Left lobe of liver (tissue), 2 donors: ENCODE measurements around the gene CNST. TPM values are rescaled to one million over a fixed set of nuclear protein-coding genes. Genes with fewer than 3 reads are reported as not detected.
"Not testable (repeated sequence)": the region's sequence is repeated elsewhere in the genome, so short reads cannot be mapped to it uniquely, and the experiment has no call there.

ENCODE experiments used
- ATAC-seq: fragments of 200-7000 bp; cut with Tn5 transposase; one replicate; pipeline ENCODE4 v1.9.1; 2020; ENCODE audit warnings: mild to moderate bottlenecking, moderate library complexity
- DNase-seq: peaks from one replicate; pipeline ENCODE4 v3.0.0-alpha.2; 2020; ENCODE audit warnings: low spot score
- total RNA-seq: library from RNA; stranded (reverse); gene quantifications from one replicate; pipeline ENCODE4 v1.2.1, GENCODE V29; 2021
- donor health status: DM: no; HTN: no; CAD: no; lungs with moderate emphysema.
- donor health status: DM: no; HTN: yes; CAD: no.

Gene CNST
- total RNA-seq, 1 donor from 2014 or later: 16.5 TPM

GRCh38 chr1:246669659-246670058 is 103.4 kb downstream of the CNST start:
- DNase-seq (no peak), ATAC-seq (no peak)

GRCh38 chr1:246674049-246674448 is 107.8 kb downstream of the CNST start:
- DNase-seq (no peak), ATAC-seq (no peak)

DNA sequence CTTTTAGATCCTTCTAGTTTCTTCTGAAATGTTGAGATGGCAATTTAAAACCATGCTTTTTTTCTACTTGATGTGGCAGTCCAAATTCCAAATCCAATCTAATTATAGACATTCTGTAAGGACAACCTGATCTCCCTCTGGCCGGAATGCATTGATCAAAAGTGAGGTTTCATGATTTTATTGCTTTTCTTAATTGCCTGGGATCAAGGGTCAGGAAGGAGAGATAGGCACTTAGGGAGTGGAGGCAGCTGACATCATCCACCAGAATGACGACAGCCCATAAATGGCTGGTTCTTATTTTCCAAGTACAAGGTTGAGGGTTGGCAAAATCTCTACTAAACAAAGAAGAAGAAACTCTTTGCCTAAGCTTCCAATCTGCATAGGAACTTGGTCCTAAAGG is 111.6 kb downstream of the CNST start:
- no peak for ATAC-seq
- DNase-seq: no peak

- no peak for ATAC-seq
- DNase-seq: peak; percentile 23
Measured at GRCh38 chr1:246678816-246679793, 112.8 kb downstream of the CNST start.

- ATAC-seq (no peak), DNase-seq (peak; percentile 8)
Measured at GRCh38 chr1:246679794-246680177, 113.5 kb downstream of the CNST start.

- peak; percentile 19 for DNase-seq
- ATAC-seq: no peak
Measured at GRCh38 chr1:246680190-246680589, 113.9 kb downstream of the CNST start.

DNA sequence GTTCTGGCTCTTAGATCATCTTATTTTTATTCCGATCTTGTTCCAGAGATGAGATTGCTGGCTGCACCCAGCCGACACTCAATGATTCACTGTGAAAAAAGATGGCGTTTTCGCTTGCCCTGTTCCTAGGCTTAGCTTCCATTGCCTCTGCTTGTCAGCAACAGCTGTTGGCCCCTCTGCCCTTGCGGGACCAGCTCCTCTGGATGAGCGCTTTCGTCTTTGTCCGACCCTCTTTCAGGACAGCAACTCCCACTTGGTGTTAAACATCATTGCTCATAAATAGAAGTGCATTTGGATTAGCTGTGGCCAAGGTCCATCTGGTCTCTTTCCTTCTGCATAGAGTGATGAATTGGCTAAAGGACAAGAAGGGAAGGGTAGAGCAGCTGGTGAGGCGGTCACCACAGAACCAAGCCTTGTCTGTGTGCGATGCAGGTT is 114.5 kb downstream of the CNST start:
- peak; percentile 34 for DNase-seq
- ATAC-seq: no peak

GRCh38 chr1:246681900-246682895 is 115.9 kb downstream of the CNST start:
- DNase-seq: peak; percentile 30
- ATAC-seq: no peak

GRCh38 chr1:246683521-246683920 is 117.3 kb downstream of the CNST start:
- ATAC-seq: no peak
- no peak for DNase-seq

DNA sequence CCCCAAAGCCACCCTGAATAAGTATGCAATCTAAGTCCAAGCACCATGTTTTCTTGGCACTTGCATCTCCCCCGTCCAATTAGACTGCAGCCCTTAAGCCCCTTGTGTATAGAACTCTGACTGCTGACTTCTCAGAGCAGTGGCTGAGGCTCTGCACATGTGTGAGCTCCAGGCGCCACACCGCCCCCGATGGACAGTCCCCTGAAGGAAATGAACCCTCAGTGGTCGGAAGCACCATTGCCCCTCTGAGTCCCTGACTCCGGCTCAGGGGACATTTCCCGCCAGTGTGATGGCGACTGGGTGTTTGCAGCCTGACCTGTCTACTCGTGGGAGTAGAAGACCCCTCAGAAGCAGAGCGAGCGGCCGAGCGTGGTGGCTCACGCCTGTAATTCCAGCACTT is 120.7 kb downstream of the CNST start:
- ATAC-seq (no peak), DNase-seq (peak; percentile 33)

DNA sequence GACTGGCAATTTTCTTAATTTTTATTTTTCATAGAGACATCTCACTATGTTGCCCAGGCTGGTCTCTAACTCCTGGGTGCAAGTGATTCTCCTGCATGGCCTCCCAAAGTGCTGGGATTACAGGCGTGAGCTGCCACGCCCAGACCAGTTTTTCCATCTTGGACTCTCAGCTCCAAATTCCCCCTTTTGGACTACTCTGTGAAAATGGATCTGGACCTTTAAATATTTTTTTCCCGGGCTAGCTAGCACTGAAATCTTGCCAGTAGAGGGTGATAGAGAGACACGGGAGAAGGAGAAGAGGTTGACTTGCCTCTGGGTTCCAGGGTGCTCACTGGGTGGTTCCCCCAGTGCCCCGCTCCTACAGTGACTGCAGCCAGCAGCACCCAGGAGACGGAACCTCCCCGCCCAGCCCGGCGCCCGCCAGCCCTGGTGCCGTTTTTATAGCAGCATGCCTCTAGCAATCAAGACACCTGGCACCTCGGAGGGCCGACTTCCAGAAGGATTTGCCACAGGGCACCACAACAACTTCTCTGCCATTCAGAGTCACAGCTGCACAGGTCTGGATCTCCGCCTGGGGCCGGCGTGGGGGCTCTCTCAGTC is 123.3 kb downstream of the CNST start:
- peak; percentile 99 for ATAC-seq
- DNase-seq: peak; percentile 68

DNA sequence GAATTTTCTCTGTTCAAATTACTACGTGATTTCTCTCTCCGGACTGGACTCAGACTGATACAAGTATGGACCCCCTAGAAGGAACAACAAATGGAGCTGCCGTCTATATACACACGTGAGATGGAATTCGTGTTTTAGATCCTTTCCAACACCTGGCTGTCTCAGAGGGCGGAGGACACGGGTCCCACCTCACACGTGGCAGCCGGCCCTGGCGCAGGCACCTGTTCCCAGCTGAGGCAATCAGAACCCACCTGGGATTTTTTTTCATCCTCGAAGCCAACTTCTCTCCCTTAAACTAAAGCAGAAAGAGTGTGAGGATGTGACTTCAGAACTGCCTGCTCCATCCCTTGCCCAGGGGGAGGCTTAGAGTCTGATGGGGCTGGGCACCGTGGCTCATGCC is 123.8 kb downstream of the CNST start:
- ATAC-seq (no peak), DNase-seq (peak; percentile 32)

- DNase-seq: peak; percentile 21
- ATAC-seq: no peak
Measured at GRCh38 chr1:246691622-246692495, 125.6 kb downstream of the CNST start.

GRCh38 chr1:246694213-246694895 is 128.1 kb downstream of the CNST start:
- not testable (repeated sequence) for DNase-seq, ATAC-seq

DNA sequence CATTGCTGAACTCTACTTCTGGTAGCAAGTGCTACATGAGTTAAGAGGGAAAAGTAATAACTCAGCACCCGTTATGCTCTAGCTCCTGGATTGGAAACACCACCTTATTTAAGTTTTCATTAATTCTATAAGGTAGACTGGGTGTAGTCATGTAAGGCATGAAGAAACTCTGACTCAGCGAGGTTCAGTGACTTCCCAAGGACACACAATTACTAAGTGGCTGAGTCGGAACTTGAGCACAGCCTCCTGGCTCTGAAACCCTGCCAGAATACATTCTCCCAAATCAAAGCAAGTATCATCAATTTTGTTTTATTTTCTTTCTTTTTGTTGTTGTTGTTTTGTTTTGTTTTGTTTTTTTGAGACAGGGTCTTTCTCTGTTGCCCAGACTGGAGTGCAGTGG is 128.9 kb downstream of the CNST start:
- ATAC-seq: no peak
- peak; percentile 24 for DNase-seq

GRCh38 chr1:246695666-246696065 is 129.4 kb downstream of the CNST start:
- DNase-seq: no peak
- ATAC-seq: no peak

GRCh38 chr1:246698466-246699094 is 132.3 kb downstream of the CNST start:
- ATAC-seq (no peak), DNase-seq (no peak)

- DNase-seq (peak; percentile 82), ATAC-seq (peak; percentile 79)
Measured at GRCh38 chr1:246699095-246699735, 133.0 kb downstream of the CNST start.
